Endodermal cell (in vitro differentiated cells): Measurements from ENCODE around the gene PFDN1. TPM values are rescaled to one million over a fixed set of nuclear protein-coding genes. Genes with fewer than 3 reads are reported as not detected.

Source experiments
- DNase-seq: peaks from one replicate; pipeline ENCODE4 v3.0.0-alpha.2; 2017
- H3K27ac ChIP-seq: 2 replicates; pipeline ENCODE4 v1.5.1; 2013; ENCODE audit warnings: mild to moderate bottlenecking, low read depth, low read length, moderate library complexity
- H3K27me3 ChIP-seq: 2 replicates; pipeline ENCODE4 v1.6.1; 2013; ENCODE audit warnings: mild to moderate bottlenecking, low read length, moderate library complexity; ENCODE audit not compliant: insufficient read depth, control insufficient read depth, poor library complexity, severe bottlenecking
- H3K36me3 ChIP-seq: 2 replicates; pipeline ENCODE4 v1.7.0; 2013; ENCODE audit warnings: mild to moderate bottlenecking, low read length, moderate library complexity; ENCODE audit not compliant: control insufficient read depth, insufficient read depth
- H3K4me1 ChIP-seq: one replicate; pipeline ENCODE4 v1.7.0; 2013; ENCODE audit warnings: low read length; ENCODE audit not compliant: control insufficient read depth, insufficient read depth
- H3K4me3 ChIP-seq: 2 replicates; pipeline ENCODE4 v1.5.1; 2013; ENCODE audit warnings: mild to moderate bottlenecking, low read length, moderate library complexity
- H3K9ac ChIP-seq: 2 replicates; pipeline ENCODE4 v1.6.1; 2013; ENCODE audit warnings: mild to moderate bottlenecking, low read length, moderate library complexity; ENCODE audit not compliant: poor library complexity, severe bottlenecking; ENCODE audit errors: extremely low read depth
- H3K9me3 ChIP-seq: 2 replicates; pipeline ENCODE4 v1.6.1; 2013; ENCODE audit warnings: mild to moderate bottlenecking, low read length, moderate library complexity; ENCODE audit not compliant: control insufficient read depth
- H3K27ac Mint-ChIP-seq: 2 replicates; pipeline ENCODE4 v1.8.0; 2020; ENCODE audit warnings: mixed read lengths
- H3K27me3 Mint-ChIP-seq: 2 replicates; pipeline ENCODE4 v1.8.0; 2021; ENCODE audit warnings: mild to moderate bottlenecking, mixed read lengths; ENCODE audit not compliant: insufficient read depth
- H3K36me3 Mint-ChIP-seq: 2 replicates; pipeline ENCODE4 v1.8.0; 2020; ENCODE audit warnings: low read depth, mixed read lengths
- H3K4me1 Mint-ChIP-seq: 2 replicates; pipeline ENCODE4 v1.8.0; 2020; ENCODE audit warnings: mixed read lengths
- H3K4me3 Mint-ChIP-seq: 2 replicates; pipeline ENCODE4 v1.8.0; 2020; ENCODE audit warnings: mild to moderate bottlenecking, moderate library complexity, mixed read lengths
- H3K9me3 Mint-ChIP-seq: 2 replicates; pipeline ENCODE4 v1.8.0; 2020; ENCODE audit warnings: mild to moderate bottlenecking, mixed read lengths
- CTCF ChIP-seq: fragments of 200-600 bp; sonication (generic); conservative IDR thresholded peaks from 2 replicates; pipeline ENCODE4 v1.5.0; 2021; ENCODE audit warnings: antibody characterized with exemption, mild to moderate bottlenecking
- WGBS, 2 experiments: methylation state at CpG; one replicate each; pipeline versions ENCODE4 v1.1.5 to v1.1.7; 2013; ENCODE audit warnings: missing lambda C conversion rate in 2 of 2, mixed read lengths in 1 of 2; ENCODE audit not compliant: insufficient coverage in 1 of 2, insufficient read length in 1 of 2; 5-methylcytosine and 5-hydroxymethylcytosine counted together
- total RNA-seq, 2 donors: library from RNA; stranded (reverse); fragmentation: NEBNext Ultra II Directional in 1 of 2; extraction: Animal tissue kit (Norgen Biotek cat#: 25700) in 1 of 2; gene quantifications; 2 replicates in 1 of 2; 3 replicates in 1 of 2; pipeline ENCODE4 v1.2.1, GENCODE V29; 2021

Gene PFDN1
- total RNA-seq, 2 donors from 2014 or later = 62.9 to 64.4 TPM

DNA sequence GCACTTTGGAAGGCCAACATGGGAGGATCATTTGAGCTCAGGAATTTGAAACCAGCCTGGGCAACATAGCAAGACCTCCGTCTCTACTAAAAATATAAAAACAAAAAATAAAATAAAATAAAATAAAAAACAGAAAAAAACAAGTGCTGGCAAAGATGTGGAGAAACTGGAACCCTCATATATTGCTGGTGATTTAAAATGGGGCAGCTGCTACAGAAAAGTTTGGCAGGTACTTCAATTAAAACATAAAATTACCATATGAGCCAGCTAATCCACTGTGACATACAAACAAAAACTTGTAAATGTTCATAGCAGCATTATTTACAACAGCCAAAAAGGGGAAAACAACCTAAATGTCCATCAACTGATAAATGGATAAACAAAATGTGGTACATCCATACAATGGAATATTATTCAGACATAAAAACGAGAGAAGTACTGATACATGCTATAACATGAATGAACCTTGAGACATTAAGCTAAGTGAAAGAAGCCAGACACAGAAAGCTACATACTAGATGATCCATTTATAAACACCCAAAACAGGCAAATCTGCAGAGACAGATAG, 42.7 kb downstream of the PFDN1 start:
- H3K4me3 Mint-ChIP-seq = no peak overlapping the region
- Histone ChIP-seq H3K27me3 (no peaks in the 10 kb centered on the region), H3K9me3 (peaks cover 6% of the 10 kb centered on the region), H3K36me3 (peaks cover 27% of the 10 kb centered on the region), H3K4me3 (no peak overlapping the region), H3K9ac (no peak overlapping the region), H3K4me1 (no peaks in the 10 kb centered on the region), H3K27ac (no peak overlapping the region)
- peaks cover 28% of the 10 kb centered on the region for H3K4me1 Mint-ChIP-seq
- peaks cover 31% of the 10 kb centered on the region for H3K36me3 Mint-ChIP-seq
- no peaks in the 10 kb centered on the region for H3K27me3 Mint-ChIP-seq
- 100% methylated on average over 1 of the region's 2 CpGs; no CpG with 5 or more reads in 1 of the 2 experiments for WGBS, 2 experiments
- TF ChIP-seq CTCF = no peak
- no peak overlapping the region for H3K27ac Mint-ChIP-seq
- H3K9me3 Mint-ChIP-seq = no peaks in the 10 kb centered on the region
- no peak for DNase-seq

- TF ChIP-seq CTCF = no peak
- H3K9ac ChIP-seq = no peak overlapping the region
- no peaks in the 10 kb centered on the region for H3K9me3 Mint-ChIP-seq
- H3K9me3 ChIP-seq = peaks cover 6% of the 10 kb centered on the region
- H3K4me1 ChIP-seq = no peaks in the 10 kb centered on the region
- H3K27me3 Mint-ChIP-seq = no peaks in the 10 kb centered on the region
- peak; percentile 75 for DNase-seq
- peaks cover 31% of the 10 kb centered on the region for H3K36me3 Mint-ChIP-seq
- no peak overlapping the region for H3K27ac ChIP-seq
- H3K36me3 ChIP-seq = peaks cover 27% of the 10 kb centered on the region
- H3K27me3 ChIP-seq = no peaks in the 10 kb centered on the region
- no peak overlapping the region for H3K4me3 ChIP-seq
- peaks cover 28% of the 10 kb centered on the region for H3K4me1 Mint-ChIP-seq
- 89 to 100% methylated on average over 1 to 2 of the region's 2 CpGs for WGBS, 2 experiments
- H3K4me3 Mint-ChIP-seq = no peak overlapping the region
- peak overlapping the region; percentile 82 for H3K27ac Mint-ChIP-seq
These were observed 43.4 kb downstream of the PFDN1 start for GRCh38 chr5:140259500-140259899.

DNA sequence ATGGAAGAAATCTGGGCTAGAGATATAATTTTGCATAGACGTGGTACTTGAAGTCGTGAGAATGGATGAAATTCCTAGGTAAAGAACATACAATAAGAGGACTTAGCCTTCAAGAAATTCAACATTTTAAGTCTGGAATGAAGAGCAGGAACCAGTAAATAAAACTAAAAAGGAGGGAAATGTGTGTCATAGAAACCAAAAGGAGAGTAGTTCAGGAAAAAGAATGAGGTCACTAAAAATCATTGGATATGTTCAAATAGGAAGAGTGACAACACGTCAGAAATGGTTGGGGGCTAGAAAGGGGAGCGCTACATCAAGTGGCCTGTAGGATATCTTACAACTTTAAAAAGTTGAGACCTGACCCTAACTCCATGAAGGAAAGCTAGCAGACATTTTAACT, 44.0 kb downstream of the PFDN1 start:
- Histone ChIP-seq H3K27ac (no peak overlapping the region), H3K4me3 (no peak overlapping the region), H3K9me3 (peaks cover 6% of the 10 kb centered on the region), H3K27me3 (no peaks in the 10 kb centered on the region), H3K36me3 (peaks cover 27% of the 10 kb centered on the region), H3K9ac (no peak overlapping the region), H3K4me1 (no peaks in the 10 kb centered on the region)
- no peak for TF ChIP-seq CTCF
- no peak for DNase-seq
- Mint-ChIP-seq H3K4me3 (no peak overlapping the region), H3K4me1 (peaks cover 29% of the 10 kb centered on the region), H3K27me3 (no peaks in the 10 kb centered on the region), H3K9me3 (no peaks in the 10 kb centered on the region), H3K27ac (peak overlapping the region; percentile 3), H3K36me3 (peaks cover 31% of the 10 kb centered on the region)
- 95 to 97% methylated on average over 4 of the region's 4 CpGs for WGBS, 2 experiments
